ENCODE data around the gene MEX3C.

DNA sequence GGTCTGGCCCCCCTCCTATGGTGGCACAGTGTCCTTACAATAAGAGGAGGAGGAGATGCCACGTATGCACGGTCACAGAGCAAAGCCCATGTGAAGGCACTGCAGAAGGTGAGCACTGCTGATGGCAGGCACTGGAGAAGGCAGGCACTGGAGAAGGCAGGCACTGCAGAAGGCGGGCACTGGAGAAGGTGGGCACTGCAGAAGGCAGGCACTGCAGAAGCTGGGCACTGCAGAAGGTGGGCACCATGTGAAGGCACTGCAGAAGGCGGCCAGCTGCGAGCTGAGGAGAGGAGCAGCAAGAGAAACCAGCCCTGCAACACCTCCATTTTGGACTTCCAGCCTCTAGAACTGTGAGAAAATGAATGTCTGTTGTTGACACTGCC lies 46.3 kb downstream of the MEX3C start:
- TF ChIP-seq SUZ12 (IDR thresholded peaks at IDR 0.05; ENCODE audit: extremely low read depth, insufficient read depth, insufficient read length) (no peak), YY1 (IDR thresholded peaks at IDR 0.05; ENCODE audit: insufficient read depth, insufficient read length) (no peak), ZNF274 (IDR thresholded peaks at IDR 0.05; ENCODE audit: low read depth, low read length) (no peak)

Data from NT2/D1 (cell line).